GM12891 (cell line): Measurements from ENCODE around the gene CCDC24.

Experiments used
- DNase-seq: peaks from one replicate; pipeline ENCODE4 v3.0.0; 2011; ENCODE audit warnings: low spot score; ENCODE audit not compliant: insufficient read length
- FAIRE-seq: peaks from 2 replicates; lab custom pipeline; 2011; peaks lifted over from hg19 to GRCh38; lab: Jason Lieb, UNC
- PAX5 ChIP-seq: IDR thresholded peaks from 2 replicates; pipeline ENCODE4 v1.6.1; 2011; ENCODE audit warnings: low read length, moderate library complexity, mild to moderate bottlenecking; ENCODE audit not compliant: insufficient read depth, severe bottlenecking
- POLR2A ChIP-seq: IDR thresholded peaks from 2 replicates; pipeline ENCODE4 v1.6.1; 2011; ENCODE audit warnings: low read depth, low read length, control low read depth
- POLR2AphosphoS5 ChIP-seq: IDR thresholded peaks from 2 replicates; pipeline ENCODE4 v1.6.1; 2011; ENCODE audit warnings: low read depth, low read length, control low read depth
- POU2F2 ChIP-seq: IDR thresholded peaks from 2 replicates; pipeline ENCODE4 v1.6.1; 2011; ENCODE audit warnings: low read depth, mild to moderate bottlenecking, control low read depth, low read length, moderate library complexity
- SPI1 ChIP-seq: IDR thresholded peaks from 2 replicates; pipeline ENCODE4 v1.6.1; 2011; ENCODE audit warnings: low read depth, low read length, control low read depth
- TAF1 ChIP-seq: IDR thresholded peaks from 2 replicates; pipeline ENCODE4 v1.6.1; 2011; ENCODE audit warnings: low read depth, low read length, control low read depth

Gene CCDC24

GRCh38 chr1:44029911-44030604 lies 38.7 kb downstream of the CCDC24 start:
- DNase-seq (peak; percentile 84), FAIRE-seq (peak; percentile 97)
- TF ChIP-seq POU2F2 (0 out of 2 replicates have a peak, but pooled peaks have one; percentile 43), SPI1 (no peak)

- DNase-seq (no peak), FAIRE-seq (no peak)
- TF ChIP-seq TAF1 (no peak), PAX5 (no peak), POU2F2 (no peak), POLR2A (no peak), POLR2AphosphoS5 (no peak), SPI1 (no peak)
Measured at GRCh38 chr1:44030605-44031251, 39.3 kb downstream of the CCDC24 start.

- DNase-seq, result no peak
- TF ChIP-seq POU2F2 (no peak), POLR2A (no peak), POLR2AphosphoS5 (no peak), SPI1 (no peak), PAX5 (no peak), TAF1 (no peak)
- FAIRE-seq, result no peak
Measured at GRCh38 chr1:44031252-44032169, 40.1 kb downstream of the CCDC24 start, which contains the start of gene SLC6A9. Gene SLC6A9, minus strand, starts transcription at chr1:44031462. Its CDS starts 7,185 bp downstream, at chr1:44024277.

- DNase-seq (no peak), FAIRE-seq (peak; percentile 20)
- TF ChIP-seq SPI1, result no peak
- no peak for TF ChIP-seq TAF1
- no peak for TF ChIP-seq POU2F2
- no peak for TF ChIP-seq POLR2A
- TF ChIP-seq POLR2AphosphoS5, result no peak
- TF ChIP-seq PAX5, result no peak
Measured at GRCh38 chr1:44032170-44032790, 40.9 kb downstream of the CCDC24 start.

GRCh38 chr1:44033041-44033575 lies 41.7 kb downstream of the CCDC24 start:
- DNase-seq, result no peak
- FAIRE-seq, result no peak
- no peak for TF ChIP-seq PAX5
- TF ChIP-seq TAF1, result no peak

- TF ChIP-seq PAX5, result no peak
- no peak for TF ChIP-seq TAF1
- no peak for TF ChIP-seq SPI1
- TF ChIP-seq POLR2AphosphoS5, result no peak
- no peak for TF ChIP-seq POLR2A
- TF ChIP-seq POU2F2, result no peak
- no peak for FAIRE-seq
- no peak for DNase-seq
Measured at GRCh38 chr1:44033756-44034155, 42.4 kb downstream of the CCDC24 start.

GRCh38 chr1:44034423-44034822 lies 43.0 kb downstream of the CCDC24 start:
- no peak for DNase-seq
- TF ChIP-seq POU2F2 (no peak), POLR2A (no peak), POLR2AphosphoS5 (no peak), TAF1 (no peak), SPI1 (no peak), PAX5 (no peak)
- no peak for FAIRE-seq

- DNase-seq (no peak), FAIRE-seq (no peak)
- TF ChIP-seq TAF1 (no peak), PAX5 (no peak), POLR2A (no peak), SPI1 (no peak), POLR2AphosphoS5 (no peak), POU2F2 (no peak)
Measured at GRCh38 chr1:44034976-44035716, 43.7 kb downstream of the CCDC24 start.

GRCh38 chr1:44035726-44036408 lies 44.5 kb downstream of the CCDC24 start:
- no peak for DNase-seq
- TF ChIP-seq SPI1 (no peak), POLR2AphosphoS5 (no peak), TAF1 (no peak), POLR2A (no peak)
- no peak for FAIRE-seq
